HEK293T (cell line): ENCODE results near the gene NPAT.

ENCODE experiments used
- ARNT ChIP-seq: fragments of 450-650 bp; IDR thresholded peaks from 2 replicates; pipeline ENCODE4 v1.6.1; 2017; ENCODE audit warnings: mild to moderate bottlenecking
- BHLHE40 ChIP-seq: fragments of 450-650 bp; IDR thresholded peaks from 2 replicates; pipeline ENCODE4 v1.6.1; 2016; ENCODE audit warnings: mild to moderate bottlenecking, moderate library complexity, borderline replicate concordance
- CTBP1 ChIP-seq: fragments of 450-650 bp; IDR thresholded peaks from 2 replicates; pipeline ENCODE4 v1.6.1; 2016; ENCODE audit warnings: borderline replicate concordance
- ELF4 ChIP-seq: fragments of 450-650 bp; IDR thresholded peaks from 2 replicates; pipeline ENCODE4 v1.6.1; 2017; ENCODE audit warnings: antibody characterized with exemption
- FOXA1 ChIP-seq: fragments of 450-650 bp; IDR thresholded peaks from 2 replicates; pipeline ENCODE4 v1.6.1; 2016; ENCODE audit warnings: mild to moderate bottlenecking
- FOXK2 ChIP-seq: fragments of 450-650 bp; IDR thresholded peaks from 2 replicates; pipeline ENCODE4 v1.6.1; 2016; ENCODE audit warnings: mild to moderate bottlenecking
- FOXM1 ChIP-seq: fragments of 450-650 bp; IDR thresholded peaks from 2 replicates; pipeline ENCODE4 v1.6.1; 2017; ENCODE audit warnings: mild to moderate bottlenecking, borderline replicate concordance
- L3MBTL2 ChIP-seq: fragments of 450-650 bp; conservative IDR thresholded peaks from 2 replicates; pipeline ENCODE4 v1.6.1; 2016; ENCODE audit warnings: mild to moderate bottlenecking
- LEF1 ChIP-seq: fragments of 450-650 bp; IDR thresholded peaks from 2 replicates; pipeline ENCODE4 v1.6.1; 2017; ENCODE audit warnings: mild to moderate bottlenecking, borderline replicate concordance
- PKNOX1 ChIP-seq: fragments of 450-650 bp; IDR thresholded peaks from 2 replicates; pipeline ENCODE4 v1.6.1; 2016
- SP1 ChIP-seq: fragments of 450-650 bp; IDR thresholded peaks from 2 replicates; pipeline ENCODE4 v1.6.1; 2017
- SUZ12 ChIP-seq: fragments of 450-650 bp; IDR thresholded peaks from 2 replicates; pipeline ENCODE4 v1.6.1; 2016; ENCODE audit warnings: mild to moderate bottlenecking
- TARDBP ChIP-seq: fragments of 450-650 bp; IDR thresholded peaks from 2 replicates; pipeline ENCODE4 v1.6.1; 2016

- TF ChIP-seq PKNOX1 (no peak), L3MBTL2 (no peak), BHLHE40 (no peak), FOXK2 (no peak), SP1 (no peak), TARDBP (no peak), SUZ12 (no peak), FOXM1 (no peak), FOXA1 (no peak), CTBP1 (no peak), LEF1 (no peak), ELF4 (no peak), ARNT (no peak)
Observed at GRCh38 chr11:108226036-108226435, 3.6 kb upstream of the NPAT start.
